ENCODE data around the gene FAM163A.

DNA sequence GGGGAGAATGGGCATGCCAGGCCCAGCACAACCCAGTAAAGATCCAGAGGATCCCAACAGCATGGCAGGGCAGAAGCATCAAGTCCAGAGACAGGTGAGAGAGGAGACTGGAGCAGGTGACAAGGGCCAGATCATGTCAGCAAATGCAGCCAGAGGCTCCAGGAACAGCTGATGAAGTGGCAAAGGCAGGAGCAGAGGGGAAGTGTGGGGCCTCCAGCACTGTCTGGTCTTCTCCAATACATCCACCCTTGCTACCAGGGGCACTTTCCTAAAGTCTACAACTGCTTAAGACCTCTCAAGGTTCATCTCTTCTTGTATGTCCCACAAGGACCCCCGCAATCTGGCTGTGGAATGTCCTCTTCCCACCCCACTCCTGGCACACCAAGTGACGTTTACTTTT is 17.4 kb downstream of the FAM163A start:
- TF ChIP-seq, protein P1, sequence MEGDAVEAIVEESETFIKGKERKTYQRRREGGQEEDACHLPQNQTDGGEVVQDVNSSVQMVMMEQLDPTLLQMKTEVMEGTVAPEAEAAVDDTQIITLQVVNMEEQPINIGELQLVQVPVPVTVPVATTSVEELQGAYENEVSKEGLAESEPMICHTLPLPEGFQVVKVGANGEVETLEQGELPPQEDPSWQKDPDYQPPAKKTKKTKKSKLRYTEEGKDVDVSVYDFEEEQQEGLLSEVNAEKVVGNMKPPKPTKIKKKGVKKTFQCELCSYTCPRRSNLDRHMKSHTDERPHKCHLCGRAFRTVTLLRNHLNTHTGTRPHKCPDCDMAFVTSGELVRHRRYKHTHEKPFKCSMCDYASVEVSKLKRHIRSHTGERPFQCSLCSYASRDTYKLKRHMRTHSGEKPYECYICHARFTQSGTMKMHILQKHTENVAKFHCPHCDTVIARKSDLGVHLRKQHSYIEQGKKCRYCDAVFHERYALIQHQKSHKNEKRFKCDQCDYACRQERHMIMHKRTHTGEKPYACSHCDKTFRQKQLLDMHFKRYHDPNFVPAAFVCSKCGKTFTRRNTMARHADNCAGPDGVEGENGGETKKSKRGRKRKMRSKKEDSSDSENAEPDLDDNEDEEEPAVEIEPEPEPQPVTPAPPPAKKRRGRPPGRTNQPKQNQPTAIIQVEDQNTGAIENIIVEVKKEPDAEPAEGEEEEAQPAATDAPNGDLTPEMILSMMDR (IDR thresholded peaks at IDR 0.05; ENCODE audit: borderline replicate concordance, extremely low read depth, low read length, poor library complexity, severe bottlenecking) = no peak
- no peak for TF ChIP-seq EZH2 (IDR thresholded peaks at IDR 0.05; ENCODE audit: borderline replicate concordance, low read depth, low read length, severe bottlenecking)

Measured in DND-41 (cell line).